NCI-H2196 (cell line): ENCODE measurements around the gene MAGEA2B.
"Not testable (repeated sequence)": the region's sequence is repeated elsewhere in the genome, so short reads cannot be mapped to it uniquely, and the experiment has no call there.

Source experiments
- DNase-seq: peaks from one replicate; lab custom pipeline; 2025; ENCODE audit not compliant: unreplicated experiment; lab: John Stamatoyannopoulos, UW

Gene MAGEA2B, protein sequence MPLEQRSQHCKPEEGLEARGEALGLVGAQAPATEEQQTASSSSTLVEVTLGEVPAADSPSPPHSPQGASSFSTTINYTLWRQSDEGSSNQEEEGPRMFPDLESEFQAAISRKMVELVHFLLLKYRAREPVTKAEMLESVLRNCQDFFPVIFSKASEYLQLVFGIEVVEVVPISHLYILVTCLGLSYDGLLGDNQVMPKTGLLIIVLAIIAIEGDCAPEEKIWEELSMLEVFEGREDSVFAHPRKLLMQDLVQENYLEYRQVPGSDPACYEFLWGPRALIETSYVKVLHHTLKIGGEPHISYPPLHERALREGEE

DNA sequence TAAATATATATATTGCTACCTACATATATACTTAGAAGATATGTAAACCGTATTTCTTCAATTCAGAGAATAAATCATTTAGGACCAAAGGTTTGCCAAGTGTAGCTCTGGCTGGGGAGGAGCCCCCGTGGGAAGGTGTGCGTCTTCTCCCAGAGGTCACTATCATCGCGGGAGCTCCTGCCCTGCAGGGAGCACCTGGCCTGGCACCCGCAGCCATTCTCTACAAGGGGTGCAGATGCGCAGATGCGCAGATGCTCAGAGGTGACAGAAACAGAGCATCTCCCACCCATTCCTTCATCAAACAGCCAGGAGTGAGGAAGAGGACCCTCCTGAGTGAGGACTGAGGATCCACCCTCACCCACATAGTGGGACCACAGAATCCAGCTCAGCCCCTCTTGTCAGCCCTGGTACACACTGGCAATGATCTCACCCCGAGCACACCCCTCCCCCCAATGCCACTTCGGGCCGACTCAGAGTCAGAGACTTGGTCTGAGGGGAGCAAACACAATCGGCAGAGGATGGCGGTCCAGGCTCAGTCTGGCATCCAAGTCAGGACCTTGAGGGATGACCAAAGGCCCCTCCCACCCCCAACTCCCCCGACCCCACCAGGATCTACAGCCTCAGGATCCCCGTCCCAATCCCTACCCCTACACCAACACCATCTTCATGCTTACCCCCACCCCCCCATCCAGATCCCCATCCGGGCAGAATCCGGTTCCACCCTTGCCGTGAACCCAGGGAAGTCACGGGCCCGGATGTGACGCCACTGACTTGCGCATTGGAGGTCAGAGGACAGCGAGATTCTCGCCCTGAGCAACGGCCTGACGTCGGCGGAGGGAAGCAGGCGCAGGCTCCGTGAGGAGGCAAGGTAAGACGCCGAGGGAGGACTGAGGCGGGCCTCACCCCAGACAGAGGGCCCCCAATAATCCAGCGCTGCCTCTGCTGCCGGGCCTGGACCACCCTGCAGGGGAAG, at the start of gene MAGEA2B:
TSS of gene MAGEA2B (plus strand) at position 814 of the 973 bp plus-strand sequence. CDS start 2,479 bp downstream, outside the sequence.
- DNase-seq: not testable (repeated sequence)

DNA sequence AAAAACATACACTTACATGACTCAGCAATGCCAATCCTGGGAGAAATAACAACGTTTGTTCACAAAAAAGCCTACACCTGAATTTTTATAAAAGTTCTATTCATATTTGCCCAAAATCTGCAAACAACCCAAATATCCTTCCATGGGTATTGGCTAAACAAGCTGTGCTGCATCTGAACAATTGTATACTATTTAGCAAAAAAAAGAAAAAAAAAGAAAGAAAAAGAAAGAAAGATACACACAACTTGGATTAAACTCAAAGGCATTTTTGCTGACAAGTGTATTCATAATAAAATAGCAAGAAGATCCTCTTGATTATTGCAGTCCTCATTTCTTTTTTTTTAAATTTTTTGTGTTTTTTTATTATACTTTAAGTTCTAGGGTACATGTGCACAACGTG, 40.3 kb upstream of the MAGEA2B start:
- DNase-seq: no peak

DNA sequence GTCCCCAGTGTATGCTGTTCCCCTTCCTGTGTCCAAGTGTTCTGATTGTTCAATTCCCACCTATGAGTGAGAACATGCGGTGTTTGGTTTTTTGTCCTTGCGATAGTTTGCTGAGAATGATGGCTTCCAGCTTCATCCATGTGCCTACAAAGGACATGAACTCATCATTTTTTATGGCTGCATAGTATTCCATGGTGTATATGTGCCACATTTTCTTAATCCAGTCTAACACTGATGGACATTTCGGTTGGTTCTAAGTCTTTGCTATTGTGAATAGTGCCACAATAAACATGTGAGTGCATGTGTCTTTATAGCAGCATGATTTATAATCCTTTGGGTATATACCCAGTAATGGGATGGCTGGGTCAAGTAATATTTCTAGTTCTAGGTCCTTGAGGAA, 39.8 kb upstream of the MAGEA2B start:
- DNase-seq: not testable (repeated sequence)

DNA sequence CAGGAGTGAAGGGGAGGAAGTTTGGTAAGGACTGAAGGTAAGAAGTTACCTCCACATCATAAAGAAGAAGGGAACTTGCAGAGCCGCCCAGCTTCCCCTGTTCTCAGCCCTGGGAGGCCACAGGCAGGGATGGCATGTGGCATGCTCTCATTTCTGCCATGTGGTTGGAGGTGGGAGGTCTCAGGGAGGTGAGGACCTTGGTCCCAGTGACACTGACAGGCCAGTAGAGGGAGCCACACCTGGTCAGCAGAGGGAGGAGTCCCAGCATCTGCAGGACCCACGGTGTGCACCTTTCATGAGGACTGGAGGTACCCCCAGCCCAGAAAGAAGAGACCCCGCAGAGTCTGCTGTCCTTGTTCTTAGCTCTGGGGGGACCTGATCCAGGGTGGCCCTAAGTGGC, 33.4 kb upstream of the MAGEA2B start:
- DNase-seq: not testable (repeated sequence)

DNA sequence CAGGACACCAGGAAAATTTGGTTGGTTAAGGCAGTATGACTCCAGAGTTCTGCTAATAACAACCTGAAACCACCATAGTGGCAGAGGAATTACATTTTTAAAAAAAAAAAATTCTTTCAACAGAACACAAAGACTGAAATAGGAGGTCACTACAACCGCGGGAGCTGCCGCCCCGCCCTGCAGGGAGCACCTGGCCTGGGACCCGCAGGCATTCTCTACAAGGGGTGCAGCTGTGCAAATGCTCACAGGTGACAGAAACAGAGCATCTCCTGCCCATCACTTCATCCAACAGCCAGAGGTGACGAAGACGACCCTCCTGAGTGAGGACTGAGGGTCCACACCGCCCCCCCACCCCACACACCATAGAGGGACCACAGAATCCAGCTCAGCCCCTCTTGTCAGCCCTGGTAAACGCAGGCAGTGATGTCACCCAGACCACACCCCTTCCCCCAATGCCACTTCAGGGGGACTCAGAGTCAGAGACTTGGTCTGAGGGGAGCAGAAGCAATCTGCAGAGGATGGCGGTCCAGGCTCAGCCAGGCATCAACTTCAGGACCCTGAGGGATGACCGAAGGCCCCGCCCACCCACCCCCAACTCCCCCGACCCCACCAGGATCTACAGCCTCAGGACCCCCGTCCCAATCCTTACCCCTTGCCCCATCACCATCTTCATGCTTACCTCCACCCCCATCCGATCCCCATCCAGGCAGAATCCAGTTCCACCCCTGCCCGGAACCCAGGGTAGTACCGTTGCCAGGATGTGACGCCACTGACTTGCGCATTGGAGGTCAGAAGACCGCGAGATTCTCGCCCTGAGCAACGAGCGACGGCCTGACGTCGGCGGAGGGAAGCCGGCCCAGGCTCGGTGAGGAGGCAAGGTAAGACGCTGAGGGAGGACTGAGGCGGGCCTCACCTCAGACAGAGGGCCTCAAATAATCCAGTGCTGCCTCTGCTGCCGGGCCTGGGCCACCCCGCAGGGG, 16.2 kb upstream of the MAGEA2B start, which contains the start of gene MAGEA3:
TSS of gene MAGEA3 (plus strand) at position 843 of the 980 bp plus-strand sequence. CDS start 2,039 bp downstream, outside the sequence.
- not testable (repeated sequence) for DNase-seq

DNA sequence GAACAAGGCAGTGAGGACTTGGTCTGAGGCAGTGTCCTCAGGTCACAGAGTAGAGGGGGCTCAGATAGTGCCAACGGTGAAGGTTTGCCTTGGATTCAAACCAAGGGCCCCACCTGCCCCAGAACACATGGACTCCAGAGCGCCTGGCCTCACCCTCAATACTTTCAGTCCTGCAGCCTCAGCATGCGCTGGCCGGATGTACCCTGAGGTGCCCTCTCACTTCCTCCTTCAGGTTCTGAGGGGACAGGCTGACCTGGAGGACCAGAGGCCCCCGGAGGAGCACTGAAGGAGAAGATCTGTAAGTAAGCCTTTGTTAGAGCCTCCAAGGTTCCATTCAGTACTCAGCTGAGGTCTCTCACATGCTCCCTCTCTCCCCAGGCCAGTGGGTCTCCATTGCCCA, 14.0 kb upstream of the MAGEA2B start:
- not testable (repeated sequence) for DNase-seq

DNA sequence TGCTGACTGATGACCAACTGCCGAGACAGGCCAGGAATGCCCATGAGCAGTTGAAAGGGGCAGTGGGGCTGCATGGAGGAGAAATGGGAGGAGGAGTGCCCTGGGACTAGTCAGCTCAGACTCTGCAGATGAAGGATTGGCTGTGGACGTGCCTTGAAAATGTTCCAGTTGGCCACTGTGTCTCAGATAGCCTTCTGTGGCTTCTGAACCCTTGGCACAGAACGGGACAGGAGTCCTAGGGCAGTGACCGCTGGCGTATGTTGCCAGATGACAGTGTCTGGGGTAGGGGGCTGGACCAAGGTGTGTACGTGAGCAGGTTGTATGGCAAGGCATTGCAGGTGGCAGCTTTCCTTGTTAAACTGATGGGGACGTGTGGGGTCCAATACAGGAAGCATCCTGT, 7.9 kb upstream of the MAGEA2B start:
- DNase-seq: not testable (repeated sequence)

DNA sequence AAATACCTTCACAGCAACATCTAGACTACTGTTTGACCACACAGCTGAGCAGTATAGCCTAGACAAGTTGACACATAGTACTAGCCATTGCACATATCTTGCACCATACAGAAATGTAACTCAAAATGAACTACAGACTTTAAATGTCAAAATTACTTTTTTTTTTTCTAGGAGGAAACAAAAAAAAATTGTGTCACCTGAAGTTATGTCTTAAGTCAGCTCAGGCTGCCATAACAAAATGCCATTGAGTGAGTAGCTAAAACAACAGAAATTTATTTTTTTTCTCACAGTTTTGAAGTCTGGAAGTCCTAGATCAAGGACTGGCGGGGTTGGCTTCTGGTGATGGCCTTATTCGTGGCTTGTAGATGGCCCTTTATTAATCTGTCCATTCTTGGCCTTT, 5.3 kb upstream of the MAGEA2B start, which contains the start of gene CSAG2:
TSS of gene CSAG2 (minus strand) at position 101 of the 400 bp plus-strand sequence. CDS start 161 bp downstream, outside the sequence.
- not testable (repeated sequence) for DNase-seq

DNA sequence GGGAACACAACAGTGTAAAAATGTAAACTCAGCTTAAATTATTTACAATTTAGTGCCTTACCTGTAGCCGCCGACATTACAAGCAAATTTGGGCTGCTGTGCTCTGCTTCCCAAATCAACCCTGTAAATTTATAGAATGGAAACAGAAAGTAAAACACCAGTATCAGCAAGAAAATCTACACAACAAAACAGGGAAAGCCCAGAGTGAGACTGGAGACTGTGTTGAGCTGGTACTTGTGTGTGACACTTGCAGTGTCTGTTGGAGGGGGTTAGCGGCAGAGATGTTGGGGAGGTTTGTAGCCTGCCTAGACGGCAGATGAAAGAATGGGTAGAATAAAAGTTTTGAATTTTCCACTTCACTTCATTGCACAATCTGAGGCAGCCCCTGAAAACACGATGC, 1.2 kb upstream of the MAGEA2B start:
- DNase-seq: not testable (repeated sequence)

DNA sequence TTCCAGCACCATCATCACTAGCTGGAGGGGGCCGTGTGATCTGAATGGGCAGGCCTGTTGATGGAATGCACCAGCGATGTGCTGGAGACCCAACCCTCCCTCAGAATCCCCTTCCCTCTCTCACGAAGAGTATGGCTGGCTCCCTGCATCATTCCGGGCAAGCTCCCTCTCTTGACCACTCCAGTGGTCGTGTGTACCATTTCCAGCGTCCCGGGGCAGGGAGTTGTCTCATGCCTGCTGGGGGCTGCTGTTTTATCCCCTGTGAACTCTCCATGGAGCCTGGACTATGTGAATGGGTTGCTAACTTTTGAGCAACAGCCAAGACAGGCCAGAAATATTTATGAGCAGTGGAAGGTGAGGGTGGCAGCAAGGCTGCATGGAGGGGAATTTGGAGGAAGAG, 11.0 kb downstream of the MAGEA2B start:
- no peak for DNase-seq

DNA sequence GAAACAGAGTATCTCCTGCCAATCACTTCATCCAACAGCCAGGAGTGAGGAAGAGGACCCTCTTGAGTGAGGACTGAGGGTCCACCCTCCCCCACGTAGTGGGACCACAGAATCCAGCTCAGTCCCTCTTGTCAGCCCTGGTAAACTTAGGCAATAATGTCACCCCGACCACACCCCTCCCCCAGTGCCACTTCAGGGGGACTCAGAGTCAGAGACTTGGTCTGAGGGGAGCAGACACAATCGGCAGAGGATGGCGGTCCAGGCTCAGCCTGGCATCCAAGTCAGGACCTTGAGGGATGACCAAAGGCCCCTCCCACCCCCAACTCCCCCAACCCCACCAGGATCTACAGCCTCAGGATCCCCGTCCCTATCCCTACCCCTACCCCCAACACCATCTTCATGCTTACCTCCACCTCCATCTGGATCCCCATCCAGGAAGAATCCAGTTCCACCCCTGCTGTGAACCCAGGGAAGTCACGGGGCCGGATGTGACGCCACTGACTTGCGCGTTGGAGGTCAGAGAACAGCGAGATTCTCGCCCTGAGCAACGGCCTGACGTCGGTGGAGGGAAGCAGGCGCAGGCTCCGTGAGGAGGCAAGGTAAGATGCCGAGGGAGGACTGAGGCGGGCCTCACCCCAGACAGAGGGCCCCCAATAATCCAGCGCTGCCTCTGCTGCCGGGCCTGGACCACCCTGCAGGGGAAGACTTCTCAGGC, 19.0 kb downstream of the MAGEA2B start, which contains the start of the genes CSAG1 and MAGEA12:
TSS of gene CSAG1 (minus strand) at position 461 of the 715 bp plus-strand sequence. CDS start 1,261 bp downstream, outside the sequence.
TSS of gene MAGEA12 (plus strand) at position 497 of the 715 bp plus-strand sequence. CDS start 2,405 bp downstream, outside the sequence.
- no peak for DNase-seq

DNA sequence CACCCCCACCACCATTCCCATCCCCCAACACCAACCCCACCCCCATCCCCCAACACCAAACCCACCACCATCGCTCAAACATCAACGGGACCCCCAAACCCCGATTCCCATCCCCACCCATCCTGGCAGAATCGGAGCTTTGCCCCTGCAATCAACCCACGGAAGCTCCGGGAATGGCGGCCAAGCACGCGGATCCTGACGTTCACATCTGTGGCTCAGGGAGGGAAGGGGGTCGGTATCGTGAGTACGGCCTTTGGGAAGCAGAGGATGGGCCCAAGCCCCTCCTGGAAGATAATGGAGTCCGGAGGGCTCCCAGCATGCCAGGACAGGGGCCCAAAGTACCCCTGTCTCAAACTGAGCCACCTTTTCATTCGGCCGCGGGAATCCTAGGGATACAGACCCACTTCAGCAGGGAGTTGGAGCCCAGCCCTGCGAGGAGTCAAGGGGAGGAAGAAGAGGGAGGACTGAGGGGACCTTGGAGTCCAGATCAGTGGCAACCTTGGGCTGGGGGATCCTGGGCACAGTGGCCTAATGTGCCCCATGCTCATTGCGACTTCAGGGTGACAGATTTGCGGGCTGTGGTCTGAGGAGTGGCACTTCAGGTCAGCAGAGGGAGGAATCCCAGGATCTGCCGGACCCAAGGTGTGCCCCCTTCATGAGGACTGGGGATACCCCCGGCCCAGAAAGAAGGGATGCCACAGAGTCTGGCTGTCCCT, 19.9 kb downstream of the MAGEA2B start:
- not testable (repeated sequence) for DNase-seq

DNA sequence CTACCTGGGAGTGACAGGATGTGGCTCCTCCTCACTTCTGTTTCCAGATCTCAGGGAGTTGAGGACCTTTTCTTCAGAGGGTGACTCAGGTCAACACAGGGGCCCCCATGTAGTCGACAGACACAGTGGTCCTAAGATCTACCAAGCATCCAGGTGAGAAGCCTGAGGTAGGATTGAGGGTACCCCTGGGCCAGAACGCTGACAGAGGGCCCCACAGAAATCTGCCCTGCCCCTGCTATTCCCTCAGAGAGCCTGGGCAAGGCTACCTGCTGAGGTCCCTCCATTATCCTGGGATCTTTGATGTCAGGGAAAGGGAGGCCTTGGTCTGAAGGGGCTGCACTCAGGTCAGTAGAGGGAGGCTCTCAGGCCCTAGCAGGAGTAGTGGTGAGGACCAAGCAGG, 20.7 kb downstream of the MAGEA2B start:
- DNase-seq: no peak

DNA sequence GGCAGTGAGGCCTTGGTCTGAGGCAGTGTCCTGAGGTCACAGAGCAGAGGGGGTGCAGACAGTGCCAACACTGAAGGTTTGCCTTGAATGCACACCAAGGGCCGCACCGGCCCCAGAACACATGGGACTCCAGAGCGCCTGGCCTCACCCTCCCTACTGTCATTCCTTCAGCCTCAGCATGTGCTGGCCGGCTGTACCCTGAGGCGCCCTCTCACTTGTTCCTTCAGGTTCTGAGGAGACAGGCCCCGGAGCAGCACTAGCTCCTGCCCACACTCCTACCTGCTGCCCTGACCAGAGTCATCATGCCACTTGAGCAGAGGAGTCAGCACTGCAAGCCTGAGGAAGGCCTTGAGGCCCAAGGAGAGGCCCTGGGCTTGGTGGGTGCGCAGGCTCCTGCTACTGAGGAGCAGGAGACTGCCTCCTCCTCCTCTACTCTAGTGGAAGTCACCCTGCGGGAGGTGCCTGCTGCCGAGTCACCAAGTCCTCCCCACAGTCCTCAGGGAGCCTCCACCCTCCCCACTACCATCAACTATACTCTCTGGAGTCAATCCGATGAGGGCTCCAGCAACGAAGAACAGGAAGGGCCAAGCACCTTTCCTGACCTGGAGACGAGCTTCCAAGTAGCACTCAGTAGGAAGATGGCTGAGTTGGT, 21.6 kb downstream of the MAGEA2B start:
- no peak for DNase-seq

DNA sequence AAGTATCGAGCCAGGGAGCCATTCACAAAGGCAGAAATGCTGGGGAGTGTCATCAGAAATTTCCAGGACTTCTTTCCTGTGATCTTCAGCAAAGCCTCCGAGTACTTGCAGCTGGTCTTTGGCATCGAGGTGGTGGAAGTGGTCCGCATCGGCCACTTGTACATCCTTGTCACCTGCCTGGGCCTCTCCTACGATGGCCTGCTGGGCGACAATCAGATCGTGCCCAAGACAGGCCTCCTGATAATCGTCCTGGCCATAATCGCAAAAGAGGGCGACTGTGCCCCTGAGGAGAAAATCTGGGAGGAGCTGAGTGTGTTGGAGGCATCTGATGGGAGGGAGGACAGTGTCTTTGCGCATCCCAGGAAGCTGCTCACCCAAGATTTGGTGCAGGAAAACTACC, 22.1 kb downstream of the MAGEA2B start:
- DNase-seq: not testable (repeated sequence)

DNA sequence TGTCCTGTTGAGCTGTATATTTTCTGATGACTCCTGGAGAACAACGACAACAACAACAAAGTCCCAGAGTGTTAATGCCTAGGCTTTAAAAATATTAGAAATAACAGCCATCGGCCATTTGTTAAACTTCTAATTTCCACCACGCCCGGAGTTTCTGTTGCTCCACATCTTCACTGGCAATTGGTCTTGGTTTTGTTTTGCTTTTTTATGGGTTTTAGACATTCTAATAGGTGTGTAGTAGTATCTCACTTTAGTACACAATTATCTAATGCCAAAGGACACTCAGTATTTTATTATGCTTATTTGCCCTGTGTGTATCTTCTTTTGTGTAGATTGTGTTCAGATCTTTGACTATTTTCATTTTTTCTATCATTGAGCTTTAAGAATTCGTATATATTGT, 24.1 kb downstream of the MAGEA2B start:
- no peak for DNase-seq

DNA sequence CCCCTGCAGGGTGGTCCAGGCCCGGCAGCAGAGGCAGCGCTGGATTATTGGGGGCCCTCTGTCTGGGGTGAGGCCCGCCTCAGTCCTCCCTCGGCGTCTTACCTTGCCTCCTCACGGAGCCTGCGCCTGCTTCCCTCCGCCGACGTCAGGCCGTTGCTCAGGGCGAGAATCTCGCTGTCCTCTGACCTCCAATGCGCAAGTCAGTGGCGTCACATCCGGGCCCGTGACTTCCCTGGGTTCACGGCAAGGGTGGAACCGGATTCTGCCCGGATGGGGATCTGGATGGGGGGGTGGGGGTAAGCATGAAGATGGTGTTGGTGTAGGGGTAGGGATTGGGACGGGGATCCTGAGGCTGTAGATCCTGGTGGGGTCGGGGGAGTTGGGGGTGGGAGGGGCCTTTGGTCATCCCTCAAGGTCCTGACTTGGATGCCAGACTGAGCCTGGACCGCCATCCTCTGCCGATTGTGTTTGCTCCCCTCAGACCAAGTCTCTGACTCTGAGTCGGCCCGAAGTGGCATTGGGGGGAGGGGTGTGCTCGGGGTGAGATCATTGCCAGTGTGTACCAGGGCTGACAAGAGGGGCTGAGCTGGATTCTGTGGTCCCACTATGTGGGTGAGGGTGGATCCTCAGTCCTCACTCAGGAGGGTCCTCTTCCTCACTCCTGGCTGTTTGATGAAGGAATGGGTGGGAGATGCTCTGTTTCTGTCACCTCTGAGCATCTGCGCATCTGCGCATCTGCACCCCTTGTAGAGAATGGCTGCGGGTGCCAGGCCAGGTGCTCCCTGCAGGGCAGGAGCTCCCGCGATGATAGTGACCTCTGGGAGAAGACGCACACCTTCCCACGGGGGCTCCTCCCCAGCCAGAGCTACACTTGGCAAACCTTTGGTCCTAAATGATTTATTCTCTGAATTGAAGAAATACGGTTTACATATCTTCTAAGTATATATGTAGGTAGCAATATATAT, 39.5 kb downstream of the MAGEA2B start, which contains the start of gene MAGEA2:
TSS of gene MAGEA2 (minus strand) at position 157 of the 965 bp plus-strand sequence. CDS start 2,479 bp downstream, outside the sequence.
- not testable (repeated sequence) for DNase-seq
